Lung (tissue), 12 donors: ENCODE data around the gene IFNE. TPM values are rescaled to one million over a fixed set of nuclear protein-coding genes. Genes with fewer than 3 reads are reported as not detected.

Experiments
- ATAC-seq: fragments of 200-7000 bp; cut with Tn5 transposase; one replicate; pipeline ENCODE4 v1.9.1; 2020; ENCODE audit warnings: moderate number of reproducible peaks; ENCODE audit not compliant: insufficient read depth, low FRiP score
- DNase-seq, 3 donors: peaks; one replicate each; pipeline ENCODE4 v3.0.0-alpha.2; 2013 to 2017
- H3K27ac ChIP-seq, 2 donors: one replicate each; pipeline ENCODE4 v1.5.1; 2013; ENCODE audit warnings: mild to moderate bottlenecking in 2 of 2, moderate library complexity in 2 of 2, control low read depth in 1 of 2, inconsistent platforms in 1 of 2, low read depth in 1 of 2, low read length in 1 of 2
- H3K27me3 ChIP-seq, 3 donors: one replicate each; pipeline ENCODE4 v1.5.1; 2013; ENCODE audit warnings: low read length in 2 of 3; ENCODE audit not compliant: control insufficient read depth in 3 of 3, insufficient read depth in 3 of 3
- H3K36me3 ChIP-seq, 4 donors: one replicate each; pipeline ENCODE4 v1.5.1; 2013; ENCODE audit warnings: low read length in 4 of 4, mild to moderate bottlenecking in 1 of 4, moderate library complexity in 1 of 4; ENCODE audit not compliant: control insufficient read depth in 4 of 4, insufficient read depth in 4 of 4
- H3K4me1 ChIP-seq, 5 donors: one replicate each; pipeline ENCODE4 v1.5.1; 2013; ENCODE audit warnings: low read length in 5 of 5, mild to moderate bottlenecking in 2 of 5, moderate library complexity in 1 of 5; ENCODE audit not compliant: control insufficient read depth in 5 of 5, insufficient read depth in 5 of 5
- H3K4me3 ChIP-seq: one replicate; pipeline ENCODE4 v1.5.1; 2013; ENCODE audit warnings: mild to moderate bottlenecking, control low read depth, moderate library complexity
- H3K9ac ChIP-seq, 2 donors: one replicate each; pipeline ENCODE4 v1.5.1; 2013; ENCODE audit warnings: low read length in 2 of 2, control low read depth in 1 of 2; ENCODE audit not compliant: insufficient read depth in 1 of 2
- H3K9me3 ChIP-seq, 4 donors: one replicate each; pipeline ENCODE4 v1.5.1; 2013; ENCODE audit warnings: low read length in 3 of 4, mild to moderate bottlenecking in 1 of 4, moderate library complexity in 1 of 4; ENCODE audit not compliant: control insufficient read depth in 4 of 4, insufficient read depth in 3 of 4
- WGBS, 2 donors: extraction: QIAGEN DNeasy Blood & Tissue Kit; methylation state at CpG; one replicate each; pipeline ENCODE4 v1.1.7; 2013; 5-methylcytosine and 5-hydroxymethylcytosine counted together
- polyA plus RNA-seq, 2 donors: library from polyadenylated mRNA; stranded (reverse); fragments of 200-250 nt; gene quantifications; one replicate each; pipeline ENCODE4 v1.2.1, GENCODE V29; 2013
- total RNA-seq, 2 donors: library from RNA; depleted of rRNA in 1 of 2; stranded (reverse); fragments of >200 nt in 1 of 2; gene quantifications; one replicate each; pipeline ENCODE4 v1.2.1, GENCODE V29; 2014 to 2021
- TF ChIP-seq, protein P1 (sequence below): IDR thresholded peaks from 2 replicates; pipeline ENCODE4 v1.5.1; 2012; ENCODE audit warnings: mild to moderate bottlenecking; ENCODE audit errors: control extremely low read depth, extremely low read depth
- donor health status: control.
- donor health status: control.
- donor health status: Bipolar disorder and iron deficiency.
- donor health status: healthy.
- donor health status: DM: yes; HTN: yes; CAD: no.

The IFNE gene
- total and polyA plus RNA-seq, 4 donors = 0.20 TPM; not detected in 3

DNA sequence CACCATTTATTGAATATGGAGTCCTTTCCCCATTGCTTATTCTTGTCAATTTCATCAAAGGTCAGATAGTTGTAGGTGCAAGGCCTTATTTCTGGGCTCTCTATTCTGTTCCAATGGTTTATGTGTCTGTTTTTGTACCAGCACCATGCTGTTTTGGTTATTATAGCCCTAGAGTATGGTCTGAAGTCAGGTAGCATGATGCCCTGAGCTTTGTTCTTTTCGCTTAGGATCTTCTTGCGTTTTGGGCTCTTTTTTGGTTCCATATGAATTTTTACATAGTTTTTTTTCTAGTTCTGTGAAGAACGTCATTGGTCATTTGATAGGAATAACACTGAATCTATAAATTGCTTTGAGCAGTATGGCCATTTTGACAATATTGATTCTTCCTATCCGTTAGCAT is 40.2 kb upstream of the IFNE start:
- Histone ChIP-seq H3K9ac (no peak overlapping the region), H3K27me3 (no peaks in the 10 kb centered on the region), H3K9me3 (no peaks in the 10 kb centered on the region), H3K36me3 (no peaks in the 10 kb centered on the region), H3K4me3 (no peak overlapping the region), H3K4me1 (no peaks in the 10 kb centered on the region), H3K27ac (no peak overlapping the region)
- TF ChIP-seq, protein P1, sequence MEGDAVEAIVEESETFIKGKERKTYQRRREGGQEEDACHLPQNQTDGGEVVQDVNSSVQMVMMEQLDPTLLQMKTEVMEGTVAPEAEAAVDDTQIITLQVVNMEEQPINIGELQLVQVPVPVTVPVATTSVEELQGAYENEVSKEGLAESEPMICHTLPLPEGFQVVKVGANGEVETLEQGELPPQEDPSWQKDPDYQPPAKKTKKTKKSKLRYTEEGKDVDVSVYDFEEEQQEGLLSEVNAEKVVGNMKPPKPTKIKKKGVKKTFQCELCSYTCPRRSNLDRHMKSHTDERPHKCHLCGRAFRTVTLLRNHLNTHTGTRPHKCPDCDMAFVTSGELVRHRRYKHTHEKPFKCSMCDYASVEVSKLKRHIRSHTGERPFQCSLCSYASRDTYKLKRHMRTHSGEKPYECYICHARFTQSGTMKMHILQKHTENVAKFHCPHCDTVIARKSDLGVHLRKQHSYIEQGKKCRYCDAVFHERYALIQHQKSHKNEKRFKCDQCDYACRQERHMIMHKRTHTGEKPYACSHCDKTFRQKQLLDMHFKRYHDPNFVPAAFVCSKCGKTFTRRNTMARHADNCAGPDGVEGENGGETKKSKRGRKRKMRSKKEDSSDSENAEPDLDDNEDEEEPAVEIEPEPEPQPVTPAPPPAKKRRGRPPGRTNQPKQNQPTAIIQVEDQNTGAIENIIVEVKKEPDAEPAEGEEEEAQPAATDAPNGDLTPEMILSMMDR = no peak
- WGBS, 2 donors = 92 to 94% methylated on average over 4 of the region's 4 CpGs
- no peak for ATAC-seq
- no peak for DNase-seq

DNA sequence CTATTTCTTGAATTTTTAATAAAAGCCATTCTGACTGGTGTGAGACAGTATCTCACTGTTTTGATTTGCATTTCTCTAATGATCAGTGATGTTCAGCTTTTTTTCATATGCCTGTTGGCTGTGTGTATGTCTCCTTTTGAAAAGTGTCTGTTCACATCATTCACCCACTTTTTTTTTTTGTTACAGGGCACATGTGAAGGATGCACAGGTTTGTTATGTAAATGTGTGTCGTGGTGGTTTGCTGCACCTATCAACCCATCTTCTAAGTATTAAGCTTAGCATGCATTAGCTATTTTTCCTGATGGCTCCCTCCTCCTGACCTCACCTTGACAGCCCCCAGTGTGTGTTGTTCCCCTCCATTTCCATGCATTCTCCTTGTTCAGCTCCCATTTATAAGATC is 39.3 kb upstream of the IFNE start:
- Histone ChIP-seq H3K4me3 (no peak overlapping the region), H3K4me1 (no peaks in the 10 kb centered on the region), H3K27me3 (no peaks in the 10 kb centered on the region), H3K9me3 (no peaks in the 10 kb centered on the region), H3K27ac (no peak overlapping the region), H3K9ac (no peak overlapping the region), H3K36me3 (no peaks in the 10 kb centered on the region)
- 88 to 95% methylated on average over 1 of the region's 1 CpG for WGBS, 2 donors
- ATAC-seq (no peak), DNase-seq (no peak)
- TF ChIP-seq, protein P1 = no peak

DNA sequence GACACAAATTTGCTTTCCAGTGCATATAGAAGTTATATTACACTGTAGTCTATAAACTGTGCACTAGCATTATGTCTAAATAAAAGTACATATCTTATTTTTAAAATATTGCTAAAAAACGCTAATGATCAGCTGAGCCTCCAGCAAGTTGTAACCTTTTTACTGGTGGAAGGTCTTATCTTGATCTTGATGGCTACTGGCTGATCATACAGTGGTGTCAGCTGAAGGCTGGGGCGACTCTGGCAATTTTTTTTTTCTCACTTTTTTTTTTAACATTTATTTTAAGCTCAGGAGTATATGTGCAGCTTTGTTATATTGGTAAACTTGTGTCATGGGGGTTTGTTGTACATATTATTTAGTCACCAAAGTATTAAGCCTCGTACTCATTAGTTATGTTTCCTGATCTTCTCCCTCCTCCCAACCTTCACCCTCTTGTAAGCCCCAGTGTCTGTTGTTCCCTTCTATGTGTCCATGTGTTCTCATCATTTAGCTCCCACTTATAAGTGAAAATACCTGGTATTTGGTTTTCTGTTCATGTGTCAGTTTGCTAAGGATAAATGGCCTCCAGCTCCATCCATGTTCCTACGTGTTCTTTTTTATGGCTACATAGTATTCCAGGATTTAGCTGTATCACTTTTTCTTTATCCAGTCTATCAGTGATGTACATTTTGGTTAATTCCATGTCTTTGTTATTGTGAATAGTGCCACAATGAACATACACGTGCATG is 38.6 kb upstream of the IFNE start:
- Histone ChIP-seq H3K27ac (no peak overlapping the region), H3K9me3 (no peaks in the 10 kb centered on the region), H3K9ac (no peak overlapping the region), H3K4me1 (no peaks in the 10 kb centered on the region), H3K27me3 (no peaks in the 10 kb centered on the region), H3K4me3 (no peak overlapping the region), H3K36me3 (no peaks in the 10 kb centered on the region)
- DNase-seq = no peak
- ATAC-seq = no peak
- 81 to 92% methylated on average over 5 of the region's 5 CpGs for WGBS, 2 donors
- TF ChIP-seq, protein P1 = no peak

DNA sequence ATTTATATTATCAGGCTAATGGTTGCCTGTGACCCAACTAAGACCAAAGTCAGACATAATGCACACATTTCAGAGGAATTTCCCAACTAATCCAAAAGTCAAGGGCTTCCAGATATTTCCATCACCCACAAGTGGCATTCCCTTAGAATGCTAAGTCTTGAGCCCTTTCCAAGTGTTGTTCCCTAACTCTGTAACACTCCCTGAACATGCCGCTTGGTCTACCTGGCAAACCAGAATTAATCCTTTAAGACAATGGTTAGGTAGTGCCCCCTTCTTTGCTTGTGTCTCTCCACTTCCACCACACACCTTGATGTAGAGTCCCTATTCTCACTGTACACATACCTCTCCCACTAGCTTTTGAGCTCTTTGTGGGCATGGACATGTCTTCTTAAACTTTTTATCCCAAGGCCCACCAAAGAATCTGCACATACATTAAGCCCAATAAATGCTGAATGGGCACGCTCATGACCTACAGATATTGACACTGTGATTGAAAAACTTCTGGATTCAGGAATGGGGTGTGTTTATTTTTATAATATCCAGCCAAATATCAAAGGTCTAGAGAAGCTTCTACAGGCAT is 37.8 kb upstream of the IFNE start:
- H3K4me3 ChIP-seq = no peak overlapping the region
- no peak overlapping the region for H3K27ac ChIP-seq
- H3K9ac ChIP-seq = no peak overlapping the region
- no peaks in the 10 kb centered on the region for H3K4me1 ChIP-seq
- ATAC-seq (no peak), DNase-seq (no peak)
- TF ChIP-seq, protein P1 = no peak
- WGBS, 2 donors = 89% methylated on average over 2 of the region's 2 CpGs
- H3K36me3 ChIP-seq = no peaks in the 10 kb centered on the region
- H3K27me3 ChIP-seq = no peaks in the 10 kb centered on the region
- no peaks in the 10 kb centered on the region for H3K9me3 ChIP-seq
